CD8-positive, alpha-beta memory T cell (primary cell): ENCODE measurements around the gene CHST11. TPM values are rescaled to one million over a fixed set of nuclear protein-coding genes. Genes with fewer than 3 reads are reported as not detected.

ENCODE experiments used
- CTCF ChIA-PET: fragments of 350-600 bp; sonication (Branson Sonifier 250); formaldehyde crosslinking; loops from one replicate; lab custom pipeline; 2021; ENCODE audit warnings: antibody characterized with exemption; lab: Charles Lee
- POLR2A ChIA-PET: fragments of 350-600 bp; sonication (Branson Sonifier 250); formaldehyde crosslinking; loops from one replicate; lab custom pipeline; 2021; ENCODE audit warnings: antibody characterized with exemption; lab: Charles Lee
- DNase-seq, 5 donors: peaks; one replicate each; pipeline versions ENCODE4 v3.0.0 to v3.0.0-alpha.2; 2020 to 2022; ENCODE audit warnings: mixed read lengths in 1 of 5
- H3K27ac ChIP-seq: one replicate; pipeline ENCODE4 v1.7.0; 2013; ENCODE audit warnings: low read depth, mild to moderate bottlenecking, low read length, moderate library complexity
- H3K27me3 ChIP-seq: 2 replicates; pipeline ENCODE4 v1.7.0; 2013; ENCODE audit warnings: low read length, mild to moderate bottlenecking; ENCODE audit not compliant: insufficient read depth, poor library complexity, severe bottlenecking
- H3K36me3 ChIP-seq: 2 replicates; pipeline ENCODE4 v1.7.0; 2013; ENCODE audit warnings: mild to moderate bottlenecking, low read length, moderate library complexity; ENCODE audit not compliant: insufficient read depth
- H3K4me1 ChIP-seq: 2 replicates; pipeline ENCODE4 v1.7.0; 2013; ENCODE audit warnings: mild to moderate bottlenecking, low read length, moderate library complexity; ENCODE audit not compliant: insufficient read depth
- H3K4me3 ChIP-seq: 2 replicates; pipeline ENCODE4 v1.7.0; 2013; ENCODE audit warnings: mild to moderate bottlenecking, low read length
- H3K9me3 ChIP-seq: 2 replicates; pipeline ENCODE4 v1.7.0; 2013; ENCODE audit warnings: mild to moderate bottlenecking, low read length
- H3K27ac Mint-ChIP-seq, 8 donors: one replicate each; pipeline ENCODE4 v1.8.0; 2020 to 2021; ENCODE audit warnings: mixed read lengths in 8 of 8, mild to moderate bottlenecking in 6 of 8, inconsistent platforms in 3 of 8, moderate library complexity in 3 of 8
- H3K27me3 Mint-ChIP-seq, 2 donors: one replicate each; pipeline ENCODE4 v1.8.0; 2020 to 2021; ENCODE audit warnings: mixed read lengths in 2 of 2, mild to moderate bottlenecking in 1 of 2, moderate library complexity in 1 of 2
- H3K36me3 Mint-ChIP-seq, 3 donors: one replicate each; pipeline ENCODE4 v1.8.0; 2020 to 2021; ENCODE audit warnings: mixed read lengths in 3 of 3, inconsistent platforms in 1 of 3, mild to moderate bottlenecking in 1 of 3
- H3K4me1 Mint-ChIP-seq, 3 donors: one replicate each; pipeline ENCODE4 v1.8.0; 2020 to 2021; ENCODE audit warnings: mixed read lengths in 3 of 3, inconsistent platforms in 1 of 3, mild to moderate bottlenecking in 1 of 3
- H3K4me3 Mint-ChIP-seq, 7 donors: one replicate each; pipeline ENCODE4 v1.8.0; 2020 to 2021; ENCODE audit warnings: mixed read lengths in 7 of 7, mild to moderate bottlenecking in 6 of 7, moderate library complexity in 4 of 7, inconsistent platforms in 2 of 7
- H3K9me3 Mint-ChIP-seq, 5 donors: one replicate each; pipeline ENCODE4 v1.8.0; 2020 to 2022; ENCODE audit warnings: mixed read lengths in 5 of 5, mild to moderate bottlenecking in 3 of 5, moderate library complexity in 2 of 5, inconsistent platforms in 1 of 5
- polyA plus RNA-seq: library from polyadenylated mRNA; unstranded; fragments of 300-500 nt; fragmentation: Illumina TruSeq; gene quantifications from one replicate; pipeline ENCODE4 v1.2.3, GENCODE V29; 2021
- total RNA-seq, 2 experiments: library from RNA; stranded (reverse); gene quantifications; one replicate each; pipeline ENCODE4 v1.2.3, GENCODE V29; 2021

The CHST11 gene
- total and polyA plus RNA-seq, 3 experiments from 2014 or later = 47.8 to 76.8 (median 51.5) TPM

- ChIA-PET CTCF (no interaction called here), POLR2A (no interaction called here)
- peak overlapping the region in 3 of 8 donors; percentile 32 to 52 (median 34) for H3K27ac Mint-ChIP-seq
- Histone ChIP-seq H3K9me3 (no peaks in the 10 kb centered on the region), H3K4me1 (peaks cover 6% of the 10 kb centered on the region), H3K27ac (no peak overlapping the region), H3K36me3 (no peaks in the 10 kb centered on the region), H3K27me3 (no peaks in the 10 kb centered on the region), H3K4me3 (no peak overlapping the region)
- H3K27me3 Mint-ChIP-seq = no peaks in the 10 kb centered on the region
- no peaks in the 10 kb centered on the region for H3K9me3 Mint-ChIP-seq
- peaks cover 64 to 87% (median 80%) of the 10 kb centered on the region in 3 donors for H3K4me1 Mint-ChIP-seq
- no peak for DNase-seq
- no peak overlapping the region for H3K4me3 Mint-ChIP-seq
- peaks cover 0 to 8% (median 7%) of the 10 kb centered on the region in 3 donors for H3K36me3 Mint-ChIP-seq
Measured at GRCh38 chr12:104585448-104586055, 128.8 kb downstream of the CHST11 start.

GRCh38 chr12:104586351-104586919 lies 129.7 kb downstream of the CHST11 start:
- H3K27ac Mint-ChIP-seq = peak overlapping the region in 1 of 8 donors; percentile 47
- CTCF ChIA-PET = no interaction called here
- DNase-seq = no peak
- no peaks in the 10 kb centered on the region for H3K9me3 Mint-ChIP-seq
- H3K4me1 Mint-ChIP-seq = peaks cover 61 to 87% (median 79%) of the 10 kb centered on the region in 3 donors
- Histone ChIP-seq H3K4me1 (peaks cover 6% of the 10 kb centered on the region), H3K27ac (no peak overlapping the region), H3K4me3 (no peak overlapping the region), H3K9me3 (no peaks in the 10 kb centered on the region), H3K36me3 (no peaks in the 10 kb centered on the region), H3K27me3 (no peaks in the 10 kb centered on the region)
- POLR2A ChIA-PET = no interaction called here
- no peak overlapping the region for H3K4me3 Mint-ChIP-seq
- no peaks in the 10 kb centered on the region for H3K27me3 Mint-ChIP-seq
- H3K36me3 Mint-ChIP-seq = peaks cover 0 to 8% (median 7%) of the 10 kb centered on the region in 3 donors

- H3K4me3 ChIP-seq = no peak overlapping the region
- H3K9me3 ChIP-seq = no peaks in the 10 kb centered on the region
- H3K4me1 Mint-ChIP-seq = peaks cover 53 to 79% (median 77%) of the 10 kb centered on the region in 3 donors
- H3K4me3 Mint-ChIP-seq = no peak overlapping the region
- peaks cover 0 to 8% (median 7%) of the 10 kb centered on the region in 3 donors for H3K36me3 Mint-ChIP-seq
- no peak overlapping the region for H3K27ac ChIP-seq
- H3K27me3 ChIP-seq = no peaks in the 10 kb centered on the region
- no peaks in the 10 kb centered on the region for H3K36me3 ChIP-seq
- H3K4me1 ChIP-seq = no peaks in the 10 kb centered on the region
- no peaks in the 10 kb centered on the region for H3K27me3 Mint-ChIP-seq
- H3K27ac Mint-ChIP-seq = peak overlapping the region in 2 of 8 donors; percentile 25 to 71
- no peaks in the 10 kb centered on the region for H3K9me3 Mint-ChIP-seq
- POLR2A ChIA-PET = no interaction called here
- DNase-seq = no peak
- CTCF ChIA-PET = no interaction called here
Measured at GRCh38 chr12:104588047-104588920, 131.5 kb downstream of the CHST11 start.

GRCh38 chr12:104588921-104589590 lies 132.3 kb downstream of the CHST11 start:
- no peak for DNase-seq
- Mint-ChIP-seq H3K36me3 (peaks cover 0 to 8% (median 7%) of the 10 kb centered on the region in 3 donors), H3K4me1 (peaks cover 54 to 79% (median 77%) of the 10 kb centered on the region in 3 donors), H3K27me3 (no peaks in the 10 kb centered on the region), H3K27ac (no peak overlapping the region), H3K4me3 (no peak overlapping the region), H3K9me3 (no peaks in the 10 kb centered on the region)
- Histone ChIP-seq H3K4me3 (no peak overlapping the region), H3K27ac (no peak overlapping the region), H3K27me3 (no peaks in the 10 kb centered on the region), H3K36me3 (no peaks in the 10 kb centered on the region), H3K9me3 (no peaks in the 10 kb centered on the region), H3K4me1 (no peaks in the 10 kb centered on the region)
- POLR2A ChIA-PET = no interaction called here
- CTCF ChIA-PET = no interaction called here

GRCh38 chr12:104590022-104590421 lies 133.3 kb downstream of the CHST11 start:
- no peak for DNase-seq

GRCh38 chr12:104591257-104591885 lies 134.6 kb downstream of the CHST11 start:
- Mint-ChIP-seq H3K27ac (peak overlapping the region in 3 of 8 donors; percentile 16 to 47 (median 21)), H3K9me3 (no peaks in the 10 kb centered on the region), H3K27me3 (no peaks in the 10 kb centered on the region), H3K36me3 (peaks cover 0 to 4% (median 4%) of the 10 kb centered on the region in 3 donors), H3K4me1 (peaks cover 50 to 79% (median 78%) of the 10 kb centered on the region in 3 donors), H3K4me3 (peak overlapping the region in 1 of 7 donors; percentile 54)
- Histone ChIP-seq H3K27ac (no peak overlapping the region), H3K4me3 (no peak overlapping the region), H3K9me3 (no peaks in the 10 kb centered on the region), H3K4me1 (no peaks in the 10 kb centered on the region), H3K27me3 (no peaks in the 10 kb centered on the region), H3K36me3 (no peaks in the 10 kb centered on the region)
- POLR2A ChIA-PET = interaction anchor here (0.5 kb wide), 1 partner anchor 212 kb away, joined by 8 read pairs; no protein-coding TSS in a partner anchor
- no peak for DNase-seq
- CTCF ChIA-PET = no interaction called here

More at GRCh38 chr12:104590022-104590421, 133.3 kb downstream of the CHST11 start:
- POLR2A ChIA-PET = no interaction called here
- Histone ChIP-seq H3K4me3 (no peak overlapping the region), H3K27me3 (no peaks in the 10 kb centered on the region), H3K4me1 (no peaks in the 10 kb centered on the region), H3K36me3 (no peaks in the 10 kb centered on the region), H3K9me3 (no peaks in the 10 kb centered on the region), H3K27ac (no peak overlapping the region)
- CTCF ChIA-PET = no interaction called here
- Mint-ChIP-seq H3K4me3 (no peak overlapping the region), H3K4me1 (peaks cover 53 to 79% (median 78%) of the 10 kb centered on the region in 3 donors), H3K27ac (peak overlapping the region in 2 of 8 donors; percentile 19 to 21), H3K27me3 (no peaks in the 10 kb centered on the region), H3K36me3 (peaks cover 0 to 7% (median 7%) of the 10 kb centered on the region in 3 donors), H3K9me3 (no peaks in the 10 kb centered on the region)

- DNase-seq = no peak
- CTCF ChIA-PET = interaction anchor here (0.7 kb wide), 1 partner anchor 366 kb away, joined by 3 read pairs; no protein-coding TSS in a partner anchor
- Histone ChIP-seq H3K27ac (no peak overlapping the region), H3K27me3 (no peaks in the 10 kb centered on the region), H3K9me3 (no peaks in the 10 kb centered on the region), H3K4me1 (no peaks in the 10 kb centered on the region), H3K36me3 (no peaks in the 10 kb centered on the region), H3K4me3 (no peak overlapping the region)
- Mint-ChIP-seq H3K36me3 (peaks cover 0 to 4% (median 2%) of the 10 kb centered on the region in 3 donors), H3K4me1 (peaks cover 52 to 87% (median 86%) of the 10 kb centered on the region in 3 donors), H3K27ac (peak overlapping the region in 5 of 8 donors; percentile 13 to 65 (median 39)), H3K27me3 (no peaks in the 10 kb centered on the region), H3K9me3 (no peaks in the 10 kb centered on the region), H3K4me3 (no peak overlapping the region)
- POLR2A ChIA-PET = no interaction called here
Measured at GRCh38 chr12:104593482-104593881, 136.7 kb downstream of the CHST11 start.
